Measurements from ENCODE around the gene DDX50. TPM values are rescaled to one million over a fixed set of nuclear protein-coding genes. Genes with fewer than 3 reads are reported as not detected.
A peak's percentile ranks its signal among the peaks of the same experiment; 100 is the strongest.
"Not testable (repeated sequence)": the region's sequence is repeated elsewhere in the genome, so short reads cannot be mapped to it uniquely, and the experiment has no call there.

The DDX50 gene
- polyA plus RNA-seq, 2 of the 4 experiments (the other 2 are of a cell fraction), result 35.1 to 64.6 TPM

GRCh38 chr10:68940917-68941316 lies 39.8 kb downstream of the DDX50 start:
- POLR2A ChIA-PET; ATAC-seq; H3K4me3 ChIP-seq; H3K4me2 ChIP-seq; DNase-seq (ENCODE audit: low read depth in 1 of 2, low spot score in 1 of 2); H3K9me3 ChIP-seq; H3K4me1 ChIP-seq; FAIRE-seq; H3K27ac ChIP-seq: not testable (repeated sequence)
- CTCF ChIA-PET, result interaction anchor here (1.0 to 1.6 kb wide), 2 partner anchors 11 to 534 kb away, joined by 3 read pairs; partner anchors contain the start of gene RUFY2

DNA sequence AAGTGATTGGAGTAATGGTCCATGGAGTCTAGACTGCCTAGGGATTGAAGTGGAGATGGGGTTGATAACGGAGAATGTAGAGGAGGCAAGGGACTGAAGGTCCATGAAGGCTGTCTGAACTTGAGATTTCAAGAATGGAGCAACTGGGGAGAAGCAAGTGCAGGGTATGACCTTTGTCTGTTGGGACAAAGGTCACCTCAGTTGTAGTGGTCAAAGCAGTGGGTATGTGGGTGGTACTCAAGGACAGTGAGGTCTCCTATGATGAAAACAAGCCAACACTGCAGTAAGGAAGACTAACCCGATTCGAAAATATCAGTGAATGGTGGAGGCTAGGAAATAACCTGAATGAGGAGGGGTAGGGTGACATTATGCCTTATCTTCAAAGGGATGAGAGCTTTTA lies 49.5 kb downstream of the DDX50 start:
- 90% methylated on average over 3 of the region's 3 CpGs for WGBS (ENCODE audit: missing lambda C conversion rate)
- no peak for FAIRE-seq
- Histone ChIP-seq H3K27ac (no peak overlapping the region), H3K4me3 (no peak overlapping the region), H3K4me1 (peaks cover 4% of the 10 kb centered on the region; the same call in 2 of the 3 replicates), H3K9me3 (no peaks in the 10 kb centered on the region), H3K4me2 (no peak overlapping the region)
- POLR2A ChIA-PET, result no interaction called here
- TF ChIP-seq MAZ (IDR thresholded peaks at IDR 0.05; ENCODE audit: borderline replicate concordance, low read depth, low read length) (no peak), MAX (IDR thresholded peaks at IDR 0.05) (no peak), ZNF302 (CRISPR knock-in tag; IDR thresholded peaks at IDR 0.05) (no peak), SREBF2 (IDR thresholded peaks at IDR 0.05) (no peak), CHD2 (IDR thresholded peaks at IDR 0.05; ENCODE audit: low read length, partially characterized antibody) (no peak), FOXS1 (CRISPR knock-in tag; IDR thresholded peaks at IDR 0.05) (no peak), POLR2AphosphoS2 (conservative IDR thresholded peaks at IDR 0.05; ENCODE audit: low read length) (no peak), EHMT2 (IDR thresholded peaks at IDR 0.05; ENCODE audit: low read depth) (no peak)
- CTCF ChIA-PET, result no interaction called here
- ATAC-seq, result no peak
- no peak for DNase-seq (ENCODE audit: low read depth in 1 of 2, low spot score in 1 of 2)

- peak overlapping the region; percentile 77 for H3K4me2 ChIP-seq
- peaks cover 26% of the 10 kb centered on the region for H3K4me1 ChIP-seq
- ChIA-PET CTCF (interaction anchor here (0.8 to 2.2 kb wide), 13 partner anchors 13 to 139 kb away, joined by 3 to 8 read pairs (median 5); no protein-coding TSS in a partner anchor), POLR2A (interaction anchor here (1.0 to 1.9 kb wide), 5 partner anchors 8 to 225 kb away, joined by 3 to 6 read pairs (median 3); partner anchors contain the start of genes DDX50 and SUPV3L1)
- WGBS (ENCODE audit: missing lambda C conversion rate), result 87% methylated on average over 12 of the region's 12 CpGs
- DNase-seq (ENCODE audit: low read depth in 1 of 2, low spot score in 1 of 2) (no peak), ATAC-seq (no peak), FAIRE-seq (no peak)
- no peaks in the 10 kb centered on the region for H3K9me3 ChIP-seq
- peak overlapping the region; percentile 98 for H3K4me3 ChIP-seq
- TF ChIP-seq RARB (CRISPR knock-in tag; IDR thresholded peaks at IDR 0.05), result no peak
- no peak for TF ChIP-seq ELK1 (IDR thresholded peaks at IDR 0.05; ENCODE audit: low read depth, low read length)
- TF ChIP-seq, protein P1, sequence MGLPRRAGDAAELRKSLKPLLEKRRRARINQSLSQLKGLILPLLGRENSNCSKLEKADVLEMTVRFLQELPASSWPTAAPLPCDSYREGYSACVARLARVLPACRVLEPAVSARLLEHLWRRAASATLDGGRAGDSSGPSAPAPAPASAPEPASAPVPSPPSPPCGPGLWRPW (IDR thresholded peaks at IDR 0.05), result no peak
- TF ChIP-seq MAZ (IDR thresholded peaks at IDR 0.05; ENCODE audit: borderline replicate concordance, low read depth, low read length), result no peak
- peak overlapping the region; percentile 92 to 98 for H3K27ac ChIP-seq
These were observed 53.8 kb downstream of the DDX50 start for GRCh38 chr10:68954904-68955303.

DNA sequence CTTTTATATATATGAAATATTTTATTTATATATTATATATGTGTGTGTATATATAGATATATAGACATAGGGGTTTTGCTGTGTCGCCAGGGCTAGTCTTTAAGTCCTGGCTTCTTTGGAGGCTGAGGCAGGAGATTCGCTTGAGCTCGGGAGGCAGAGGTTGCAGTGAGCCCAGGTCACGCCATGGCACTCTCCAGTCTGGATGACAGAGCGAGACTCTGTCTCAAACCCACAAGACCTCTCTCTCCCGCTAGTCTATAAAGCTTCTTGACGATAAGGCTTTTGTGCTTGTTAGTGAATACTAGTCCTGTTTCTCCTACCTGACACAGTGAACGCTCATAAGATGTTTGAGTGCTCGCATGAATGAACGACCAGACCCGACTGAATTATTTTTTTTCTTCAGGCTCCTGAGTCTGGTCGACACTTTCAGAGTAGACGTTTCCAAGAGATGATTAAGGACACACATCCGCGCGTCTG lies 54.3 kb downstream of the DDX50 start:
- peak overlapping the region; percentile 98 for H3K4me3 ChIP-seq
- H3K4me1 ChIP-seq, result peaks cover 28% of the 10 kb centered on the region
- peak overlapping the region; percentile 92 to 98 for H3K27ac ChIP-seq
- no peak for FAIRE-seq
- peak overlapping the region; percentile 77 for H3K4me2 ChIP-seq
- CTCF ChIA-PET, result interaction anchor here (0.6 to 2.2 kb wide), 18 partner anchors 11 to 435 kb away, joined by 3 to 8 read pairs (median 4); no protein-coding TSS in a partner anchor
- H3K9me3 ChIP-seq, result no peaks in the 10 kb centered on the region
- peak; percentile 41 to 60 for ATAC-seq
- peak in 1 of 2 experiments; percentile 56 for DNase-seq (ENCODE audit: low read depth in 1 of 2, low spot score in 1 of 2)
- POLR2A ChIA-PET, result interaction anchor here (0.5 to 2.0 kb wide), 9 partner anchors 9 to 225 kb away, joined by 3 to 8 read pairs (median 4); partner anchors contain the start of genes DDX50, SRGN and SUPV3L1
- WGBS (ENCODE audit: missing lambda C conversion rate), result 5% methylated on average over 16 of the region's 16 CpGs
- TF ChIP-seq PHF8 (IDR thresholded peaks at IDR 0.05; ENCODE audit: borderline replicate concordance, low read depth), result no peak
- TF ChIP-seq, protein P2, sequence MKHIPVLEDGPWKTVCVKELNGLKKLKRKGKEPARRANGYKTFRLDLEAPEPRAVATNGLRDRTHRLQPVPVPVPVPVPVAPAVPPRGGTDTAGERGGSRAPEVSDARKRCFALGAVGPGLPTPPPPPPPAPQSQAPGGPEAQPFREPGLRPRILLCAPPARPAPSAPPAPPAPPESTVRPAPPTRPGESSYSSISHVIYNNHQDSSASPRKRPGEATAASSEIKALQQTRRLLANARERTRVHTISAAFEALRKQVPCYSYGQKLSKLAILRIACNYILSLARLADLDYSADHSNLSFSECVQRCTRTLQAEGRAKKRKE (CRISPR knock-in tag; IDR thresholded peaks at IDR 0.05; ENCODE audit: low read depth), result no peak
- TF ChIP-seq KDM5A (IDR thresholded peaks at IDR 0.05), result no peak
- no peak for TF ChIP-seq NFE2L2 (conservative IDR thresholded peaks at IDR 0.05; ENCODE audit: low read length)
- no peak for TF ChIP-seq EHF (CRISPR knock-in tag; IDR thresholded peaks at IDR 0.05)
- TF ChIP-seq KDM1A (IDR thresholded peaks at IDR 0.05; ENCODE audit: low read depth), result no peak
- no peak for TF ChIP-seq MAZ (IDR thresholded peaks at IDR 0.05; ENCODE audit: borderline replicate concordance, low read depth, low read length)
- TF ChIP-seq, protein P3, sequence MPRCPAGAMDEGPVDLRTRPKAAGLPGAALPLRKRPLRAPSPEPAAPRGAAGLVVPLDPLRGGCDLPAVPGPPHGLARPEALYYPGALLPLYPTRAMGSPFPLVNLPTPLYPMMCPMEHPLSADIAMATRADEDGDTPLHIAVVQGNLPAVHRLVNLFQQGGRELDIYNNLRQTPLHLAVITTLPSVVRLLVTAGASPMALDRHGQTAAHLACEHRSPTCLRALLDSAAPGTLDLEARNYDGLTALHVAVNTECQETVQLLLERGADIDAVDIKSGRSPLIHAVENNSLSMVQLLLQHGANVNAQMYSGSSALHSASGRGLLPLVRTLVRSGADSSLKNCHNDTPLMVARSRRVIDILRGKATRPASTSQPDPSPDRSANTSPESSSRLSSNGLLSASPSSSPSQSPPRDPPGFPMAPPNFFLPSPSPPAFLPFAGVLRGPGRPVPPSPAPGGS (IDR thresholded peaks at IDR 0.05), result no peak
- TF ChIP-seq MAFK (IDR thresholded peaks at IDR 0.05; ENCODE audit: partially characterized antibody), result no peak
- TF ChIP-seq, protein P4, sequence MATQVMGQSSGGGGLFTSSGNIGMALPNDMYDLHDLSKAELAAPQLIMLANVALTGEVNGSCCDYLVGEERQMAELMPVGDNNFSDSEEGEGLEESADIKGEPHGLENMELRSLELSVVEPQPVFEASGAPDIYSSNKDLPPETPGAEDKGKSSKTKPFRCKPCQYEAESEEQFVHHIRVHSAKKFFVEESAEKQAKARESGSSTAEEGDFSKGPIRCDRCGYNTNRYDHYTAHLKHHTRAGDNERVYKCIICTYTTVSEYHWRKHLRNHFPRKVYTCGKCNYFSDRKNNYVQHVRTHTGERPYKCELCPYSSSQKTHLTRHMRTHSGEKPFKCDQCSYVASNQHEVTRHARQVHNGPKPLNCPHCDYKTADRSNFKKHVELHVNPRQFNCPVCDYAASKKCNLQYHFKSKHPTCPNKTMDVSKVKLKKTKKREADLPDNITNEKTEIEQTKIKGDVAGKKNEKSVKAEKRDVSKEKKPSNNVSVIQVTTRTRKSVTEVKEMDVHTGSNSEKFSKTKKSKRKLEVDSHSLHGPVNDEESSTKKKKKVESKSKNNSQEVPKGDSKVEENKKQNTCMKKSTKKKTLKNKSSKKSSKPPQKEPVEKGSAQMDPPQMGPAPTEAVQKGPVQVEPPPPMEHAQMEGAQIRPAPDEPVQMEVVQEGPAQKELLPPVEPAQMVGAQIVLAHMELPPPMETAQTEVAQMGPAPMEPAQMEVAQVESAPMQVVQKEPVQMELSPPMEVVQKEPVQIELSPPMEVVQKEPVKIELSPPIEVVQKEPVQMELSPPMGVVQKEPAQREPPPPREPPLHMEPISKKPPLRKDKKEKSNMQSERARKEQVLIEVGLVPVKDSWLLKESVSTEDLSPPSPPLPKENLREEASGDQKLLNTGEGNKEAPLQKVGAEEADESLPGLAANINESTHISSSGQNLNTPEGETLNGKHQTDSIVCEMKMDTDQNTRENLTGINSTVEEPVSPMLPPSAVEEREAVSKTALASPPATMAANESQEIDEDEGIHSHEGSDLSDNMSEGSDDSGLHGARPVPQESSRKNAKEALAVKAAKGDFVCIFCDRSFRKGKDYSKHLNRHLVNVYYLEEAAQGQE (IDR thresholded peaks at IDR 0.05), result no peak
- TF ChIP-seq SREBF2 (IDR thresholded peaks at IDR 0.05), result no peak
- TF ChIP-seq GATA3 (IDR thresholded peaks at IDR 0.05; ENCODE audit: borderline replicate concordance), result no peak

All from A549 (cell line).